HepG2 (cell line): ENCODE measurements around the gene CCL22. TPM values are rescaled to one million over a fixed set of nuclear protein-coding genes. Genes with fewer than 3 reads are reported as not detected.

Experiments
- ATAC-seq: fragments of 200-7000 bp; cut with Tn5 transposase; 3 replicates; pipeline ENCODE4 v1.9.1; 2020; ENCODE audit warnings: mild to moderate bottlenecking, moderate library complexity
- BruUV-seq: library from RNA; stranded (reverse); fragments of 400-500 nt; replicated peaks from 2 replicates; lab custom pipeline; 2021; lab: Mats Ljungman, UMichigan
- CTCF ChIA-PET: fragments of 300-600 bp; formaldehyde crosslinking; extraction: SDS; loops from one replicate; lab custom pipeline; 2021; ENCODE audit warnings: low total read pairs, inconsistent platforms, low intra/inter-chr PET ratio; lab: Yijun Ruan, JAX
- POLR2A ChIA-PET: fragments of 350-600 bp; sonication (Branson Sonifier 250); formaldehyde crosslinking; loops from one replicate; lab custom pipeline; 2020; ENCODE audit warnings: antibody characterized with exemption, inconsistent platforms; lab: Yijun Ruan, JAX
- DNase-seq: peaks from one replicate; pipeline ENCODE4 v3.0.0-alpha.2; 2015; ENCODE audit warnings: low spot score
- FAIRE-seq: peaks from 3 replicates; lab custom pipeline; 2011; peaks lifted over from hg19 to GRCh38; lab: Jason Lieb, UNC
- H2AFZ ChIP-seq: one replicate; pipeline ENCODE4 v1.6.1; 2011; ENCODE audit warnings: low read length, inconsistent platforms
- H3K27ac ChIP-seq: fragments of 300-600 bp; 3 replicates; pipeline ENCODE4 v1.8.0; 2011; ENCODE audit warnings: mixed run types, mild to moderate bottlenecking, mixed read lengths, low read length, inconsistent platforms; ENCODE audit not compliant: insufficient read depth; ENCODE audit errors: extremely low read length
- H3K27me3 ChIP-seq, 2 experiments: fragments of 200-600 bp in 1 of 2; 2 replicates in 1 of 2; 3 replicates in 1 of 2; pipeline versions ENCODE4 v1.6.0 to v1.8.0; 2011; ENCODE audit warnings: low read length in 2 of 2, mild to moderate bottlenecking in 2 of 2, moderate library complexity in 2 of 2, inconsistent platforms in 1 of 2; ENCODE audit not compliant: insufficient read depth in 2 of 2, control insufficient read depth in 1 of 2
- H3K36me3 ChIP-seq, 2 experiments: fragments of 200-600 bp in 1 of 2; replicated peaks in 1 of 2; 2 replicates in 1 of 2; 3 replicates in 1 of 2; pipeline versions ENCODE4 v1.5.1 to v1.8.0; 2011; ENCODE audit warnings: low read length in 2 of 2, inconsistent platforms in 1 of 2; ENCODE audit not compliant: insufficient read depth in 2 of 2, control insufficient read depth in 1 of 2
- H3K4me1 ChIP-seq: 2 replicates; pipeline ENCODE4 v1.5.1; 2012; ENCODE audit warnings: low read length, inconsistent platforms; ENCODE audit not compliant: insufficient read depth
- H3K4me2 ChIP-seq: 2 replicates; pipeline ENCODE4 v1.6.0; 2011; ENCODE audit warnings: low read depth, low read length, inconsistent platforms
- H3K4me3 ChIP-seq, 3 experiments: fragments of 200-600 bp in 1 of 3; sonication (generic), shearing (Covaris generic) in 1 of 3; replicated peaks in 1 of 3; 2 replicates each; pipeline ENCODE4 v1.5.1; 2011 to 2016; ENCODE audit warnings: low read length in 3 of 3, inconsistent platforms in 2 of 3, low read depth in 2 of 3, mild to moderate bottlenecking in 2 of 3, control low read depth in 1 of 3, mixed read lengths in 1 of 3; ENCODE audit not compliant: insufficient read depth in 1 of 3
- H3K79me2 ChIP-seq: one replicate; pipeline ENCODE4 v1.6.1; 2011; ENCODE audit warnings: low read length, inconsistent platforms; ENCODE audit not compliant: insufficient read depth
- H3K9ac ChIP-seq: 2 replicates; pipeline ENCODE4 v1.6.0; 2011; ENCODE audit warnings: mild to moderate bottlenecking, low read depth, low read length, inconsistent platforms; ENCODE audit not compliant: insufficient read depth
- H3K9me3 ChIP-seq: 2 replicates; pipeline ENCODE4 v1.5.1; 2012; ENCODE audit warnings: mild to moderate bottlenecking, low read length
- H4K20me1 ChIP-seq: 2 replicates; pipeline ENCODE4 v1.6.0; 2011; ENCODE audit warnings: inconsistent platforms, mild to moderate bottlenecking, low read length, moderate library complexity; ENCODE audit not compliant: insufficient read depth
- CEBPG ChIP-seq: IDR thresholded peaks from 2 replicates; pipeline ENCODE4 v1.6.1; 2016
- ELK4 ChIP-seq: sonication (generic); formaldehyde crosslinking; IDR thresholded peaks from 2 replicates; pipeline ENCODE4 v1.9.0; 2021; ENCODE audit warnings: missing genetic modification reagents, borderline replicate concordance
- RBAK ChIP-seq: sonication (generic); formaldehyde crosslinking; IDR thresholded peaks from 2 replicates; pipeline ENCODE4 v1.5.1; 2020; ENCODE audit warnings: mild to moderate bottlenecking, missing genetic modification reagents
- TEF ChIP-seq: sonication (generic); formaldehyde crosslinking; IDR thresholded peaks from 2 replicates; pipeline ENCODE4 v1.5.0; 2020; ENCODE audit warnings: missing genetic modification reagents
- TFAP4 ChIP-seq: sonication (generic); IDR thresholded peaks from 2 replicates; pipeline ENCODE4 v1.6.1; 2016; ENCODE audit warnings: low read depth, borderline replicate concordance
- ZC3H4 ChIP-seq: sonication (generic); formaldehyde crosslinking; IDR thresholded peaks from 2 replicates; pipeline ENCODE4 v1.4.0; 2020; ENCODE audit warnings: missing genetic modification reagents, borderline replicate concordance
- ZHX2 ChIP-seq, 2 experiments: sonication (generic) in 1 of 2; formaldehyde crosslinking in 1 of 2; IDR thresholded peaks; 2 replicates each; pipeline versions ENCODE4 v1.6.1 to v1.9.0; 2014 to 2022; ENCODE audit warnings: antibody characterized with exemption in 1 of 2, borderline replicate concordance in 1 of 2, inconsistent platforms in 1 of 2, low read depth in 1 of 2, missing genetic modification reagents in 1 of 2
- WGBS: methylation state at CpG from one replicate; pipeline ENCODE4 v1.1.6; 2017; ENCODE audit warnings: low lambda C conversion rate; 5-methylcytosine and 5-hydroxymethylcytosine counted together
- in situ Hi-C: cut with HindIII; loops from 2 replicates; pipeline ENCODE4 v1.10.0; 2017; ENCODE audit warnings: low pct_unique_long_range_greater_than_20kb; ENCODE audit not compliant: extremely low pct_ligation_motif_present
- intact Hi-C: fragments of 100-400 bp; cut with micrococcal nuclease; formaldehyde crosslinking; loops from one replicate; pipeline ENCODE4 v1.10.0; 2022; ENCODE audit not compliant: unreplicated experiment
- polyA plus RNA-seq, 8 experiments: library from polyadenylated mRNA; depleted of rRNA in 3 of 8; stranded (reverse) in 7 of 8; unstranded in 1 of 8; fragments of >200 nt; fragmentation: Illumina TruSeq in 4 of 8; extraction: Trizol in 4 of 8; gene quantifications; 2 replicates each; pipeline versions ENCODE4 v1.2.1 to v1.2.3, GENCODE V29; 2011 to 2016; ENCODE audit warnings: low read depth in 4 of 8, missing spikeins in 1 of 8, mixed read lengths in 1 of 8; ENCODE audit not compliant: insufficient read depth in 1 of 8
- total RNA-seq, 5 experiments: library from RNA; depleted of rRNA; stranded (reverse); fragments of >200 nt; fragmentation: Illumina TruSeq; extraction: Trizol; gene quantifications; 2 replicates each; pipeline ENCODE4 v1.2.3, GENCODE V29; 2016; ENCODE audit warnings: low read depth in 1 of 5

The CCL22 gene
- total and polyA plus RNA-seq, 2 of the 13 experiments (the other 11 are each of a cell fraction or from before 2014, with no cell fraction given), result not detected

GRCh38 chr16:57394444-57394843, 35.9 kb downstream of the CCL22 start:
- 37% methylated on average over 5 of the region's 7 CpGs for WGBS
- TF ChIP-seq CEBPG (CRISPR knock-in tag) (peak; percentile 71), ZC3H4 (CRISPR knock-in tag) (no peak), TFAP4 (no peak), RBAK (CRISPR knock-in tag) (no peak), TEF (CRISPR knock-in tag) (peak; percentile 67; the same call in 1 of the 2 replicates), ELK4 (CRISPR knock-in tag) (no peak), ZHX2 (IDR thresholded peaks at IDR 0.05; ENCODE audit: low read depth) (no peak), ZHX2 (CRISPR knock-in tag; IDR thresholded peaks at IDR 0.05; ENCODE audit: borderline replicate concordance) (no peak)

More at GRCh38 chr16:57394444-57394843, 35.9 kb downstream of the CCL22 start:
- ChIA-PET POLR2A (interaction anchor here (0.9 to 1.8 kb wide), 3 partner anchors 16 to 53 kb away, joined by 3 to 12 read pairs (median 4); partner anchors contain the start of genes CIAPIN1, COQ9 and CX3CL1), CTCF (no interaction called here)
- no peaks in the 10 kb centered on the region for H4K20me1 ChIP-seq
- H3K4me3 ChIP-seq, result no peak overlapping the region
- no peaks in the 10 kb centered on the region for H3K9me3 ChIP-seq
- intact Hi-C loops, result no loop called here
- H3K9ac ChIP-seq, result no peak overlapping the region
- no peak overlapping the region for H3K27ac ChIP-seq
- no peaks in the 10 kb centered on the region for H3K79me2 ChIP-seq
- in situ Hi-C loops, result no loop called here
- H3K36me3 ChIP-seq, result no peaks in the 10 kb centered on the region
- BruUV-seq, result no TSS peak
- peaks cover 4 to 12% of the 10 kb centered on the region in 2 experiments; a peak in 4 of 5 replicates for H3K27me3 ChIP-seq
- peaks cover 6% of the 10 kb centered on the region; the same call in 1 of the 2 replicates for H3K4me1 ChIP-seq
- FAIRE-seq, result no peak
- H2AFZ ChIP-seq, result no peak overlapping the region
- no peak for DNase-seq
- no peak; the same call in 2 of the 3 replicates for ATAC-seq
- no peak overlapping the region for H3K4me2 ChIP-seq
